H1 (cell line): ENCODE results near the gene DLL1. TPM values are rescaled to one million over a fixed set of nuclear protein-coding genes. Genes with fewer than 3 reads are reported as not detected.

Source experiments
- CHD1 ChIP-seq: IDR thresholded peaks from 2 replicates; pipeline ENCODE4 v1.6.1; 2012; ENCODE audit warnings: low read depth, low read length, improper control_type of control experiment
- CHD2 ChIP-seq: IDR thresholded peaks from 2 replicates; pipeline ENCODE4 v1.6.1; 2012; ENCODE audit warnings: low read length, improper control_type of control experiment
- EZH2 ChIP-seq: fragments of 200-600 bp; sonication (generic); IDR thresholded peaks from 2 replicates; pipeline ENCODE4 v1.7.1; 2012; ENCODE audit warnings: low read depth, mild to moderate bottlenecking, moderate library complexity, low read length, inconsistent platforms; ENCODE audit not compliant: severe bottlenecking
- FOSL1 ChIP-seq: IDR thresholded peaks from 2 replicates; pipeline ENCODE4 v1.6.1; 2011; ENCODE audit warnings: mild to moderate bottlenecking, low read depth, low read length, moderate library complexity; ENCODE audit not compliant: insufficient read depth
- JUN ChIP-seq: IDR thresholded peaks from 2 replicates; pipeline ENCODE4 v1.6.1; 2011; ENCODE audit warnings: low read depth, mild to moderate bottlenecking, improper control_type of control experiment, low read length
- TEAD4 ChIP-seq: IDR thresholded peaks from 2 replicates; pipeline ENCODE4 v1.6.1; 2012; ENCODE audit warnings: low read depth, low read length, inconsistent platforms, mixed read lengths
- polyA plus RNA-seq, 7 experiments: library from polyadenylated mRNA; depleted of rRNA in 3 of 7; stranded (reverse) in 5 of 7; unstranded in 2 of 7; fragments of >200 nt in 5 of 7; fragments of 200-250 nt in 2 of 7; gene quantifications; 1 replicate in 5 of 7; 2 replicates in 1 of 7; 4 replicates in 1 of 7; pipeline versions ENCODE4 v1.2.1 to v1.2.3, GENCODE V29; 2011 to 2013; ENCODE audit warnings: missing spikeins in 2 of 7, mixed read lengths in 2 of 7
- total RNA-seq: library from RNA; stranded (reverse); fragmentation: NEBNext Ultra II Directional; extraction: Animal tissue kit (Norgen Biotek cat#: 25700); gene quantifications from 2 replicates; pipeline ENCODE4 v1.2.1, GENCODE V29; 2021

The DLL1 gene
- total and polyA plus RNA-seq, 2 of the 8 experiments (the other 6 are each of a cell fraction or from before 2014, with no cell fraction given): 1.7 to 3.8 TPM

GRCh38 chr6:170273681-170274080 lies 17.2 kb downstream of the DLL1 start (continued):
- TF ChIP-seq CHD1: no peak
- TF ChIP-seq FOSL1: no peak
- no peak for TF ChIP-seq TEAD4
- no peak for TF ChIP-seq EZH2
- no peak for TF ChIP-seq CHD2
- TF ChIP-seq JUN: no peak
